A549 (cell line): ENCODE measurements around the gene TCHP.

Experiments used
- CEBPB ChIP-seq, 2 experiments: fragments of >200 bp in 1 of 2; sonication (Bioruptor Twin) in 1 of 2; formaldehyde crosslinking in 1 of 2; IDR thresholded peaks; 2 replicates each; pipeline ENCODE4 v1.6.1; 2012 to 2016
- CTCF ChIP-seq: fragments of >200 bp; sonication (Bioruptor Twin); formaldehyde crosslinking; IDR thresholded peaks from 3 replicates; pipeline ENCODE4 v1.5.1; 2016
- EP300 ChIP-seq, 2 experiments: fragments of >200 bp; sonication (Bioruptor Twin); formaldehyde crosslinking; IDR thresholded peaks; 2 replicates in 1 of 2; 3 replicates in 1 of 2; pipeline ENCODE4 v1.6.1; 2016 to 2017
- NPAS2 ChIP-seq: fragments of 250-450 bp; sonication (Bioruptor Pico); IDR thresholded peaks from 2 replicates; pipeline ENCODE4 v1.8.0; 2022; ENCODE audit warnings: mild to moderate bottlenecking, moderate library complexity, borderline replicate concordance
- POLR2A ChIP-seq: IDR thresholded peaks from 2 replicates; pipeline ENCODE4 v1.6.1; 2012; ENCODE audit warnings: mild to moderate bottlenecking, low read length
- POLR2AphosphoS2 ChIP-seq: conservative IDR thresholded peaks from 2 replicates; pipeline ENCODE4 v1.6.1; 2012; ENCODE audit warnings: low read length, improper control_type of control experiment, inconsistent platforms
- RAD21 ChIP-seq, 2 experiments: fragments of >200 bp in 1 of 2; sonication (Bioruptor Twin) in 1 of 2; formaldehyde crosslinking in 1 of 2; IDR thresholded peaks in 1 of 2; conservative IDR thresholded peaks in 1 of 2; 2 replicates in 1 of 2; 3 replicates in 1 of 2; pipeline ENCODE4 v1.6.1; 2012 to 2018; ENCODE audit warnings: inconsistent platforms in 1 of 2
- RNF2 ChIP-seq: fragments of 200-600 bp; sonication (generic); IDR thresholded peaks from 2 replicates; pipeline ENCODE4 v1.6.1; 2016; ENCODE audit warnings: low read depth, mild to moderate bottlenecking, antibody characterized with exemption, moderate library complexity, borderline replicate concordance
- TF ChIP-seq, protein P1 (sequence below): IDR thresholded peaks from 2 replicates; pipeline ENCODE4 v1.6.1; 2012
- TF ChIP-seq, protein P2 (sequence below): IDR thresholded peaks from 2 replicates; pipeline ENCODE4 v1.6.1; 2012

- TF ChIP-seq CTCF = no peak
- TF ChIP-seq RNF2 = no peak
- no peak for TF ChIP-seq POLR2A
- TF ChIP-seq NPAS2 = no peak
- TF ChIP-seq CEBPB (IDR thresholded peaks at IDR 0.05) = no peak
- TF ChIP-seq RAD21 (conservative IDR thresholded peaks at IDR 0.05 in 1 of 2, IDR thresholded peaks at IDR 0.05 in 1 of 2) = no peak
- TF ChIP-seq, protein P1, sequence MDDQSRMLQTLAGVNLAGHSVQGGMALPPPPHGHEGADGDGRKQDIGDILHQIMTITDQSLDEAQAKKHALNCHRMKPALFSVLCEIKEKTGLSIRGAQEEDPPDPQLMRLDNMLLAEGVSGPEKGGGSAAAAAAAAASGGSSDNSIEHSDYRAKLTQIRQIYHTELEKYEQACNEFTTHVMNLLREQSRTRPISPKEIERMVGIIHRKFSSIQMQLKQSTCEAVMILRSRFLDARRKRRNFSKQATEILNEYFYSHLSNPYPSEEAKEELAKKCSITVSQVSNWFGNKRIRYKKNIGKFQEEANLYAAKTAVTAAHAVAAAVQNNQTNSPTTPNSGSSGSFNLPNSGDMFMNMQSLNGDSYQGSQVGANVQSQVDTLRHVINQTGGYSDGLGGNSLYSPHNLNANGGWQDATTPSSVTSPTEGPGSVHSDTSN = no peak
- TF ChIP-seq POLR2AphosphoS2 = no peak
- no peak for TF ChIP-seq EP300 (IDR thresholded peaks at IDR 0.05)
- TF ChIP-seq, protein P2, sequence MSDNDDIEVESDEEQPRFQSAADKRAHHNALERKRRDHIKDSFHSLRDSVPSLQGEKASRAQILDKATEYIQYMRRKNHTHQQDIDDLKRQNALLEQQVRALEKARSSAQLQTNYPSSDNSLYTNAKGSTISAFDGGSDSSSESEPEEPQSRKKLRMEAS = no peak
Observed at GRCh38 chr12:109959411-109960093, 59.5 kb downstream of the TCHP start.
